GM21515 (cell line): ENCODE data around the gene FGFR1OP2.
"Not testable (repeated sequence)": the region's sequence is repeated elsewhere in the genome, so short reads cannot be mapped to it uniquely, and the experiment has no call there.

ENCODE experiments used
- ATAC-seq: cut with Tn5 transposase; IDR thresholded peaks from one replicate; pipeline ENCODE4 v1.9.1; 2021; ENCODE audit not compliant: unreplicated experiment

Gene FGFR1OP2

GRCh38 chr12:26937863-26938700 is at the start of gene FGFR1OP2, which contains the start of gene INTS13:
TSS of gene FGFR1OP2 (plus strand) at chr12:26938470. CDS start at chr12:26954159, 15,689 bp downstream.
TSS of gene INTS13 (minus strand) at chr12:26937981. CDS start at chr12:26936803, 1,178 bp downstream.
- peak; percentile 83 for ATAC-seq

GRCh38 chr12:26890784-26891183 is 47.5 kb upstream of the FGFR1OP2 start:
- no peak for ATAC-seq

GRCh38 chr12:26891704-26892103 is 46.6 kb upstream of the FGFR1OP2 start:
- ATAC-seq, result no peak

- ATAC-seq, result no peak
These were observed 42.6 kb upstream of the FGFR1OP2 start for GRCh38 chr12:26895672-26896071.

GRCh38 chr12:26896913-26897312 is 41.4 kb upstream of the FGFR1OP2 start:
- no peak for ATAC-seq

- ATAC-seq, result not testable (repeated sequence)
These were observed 34.9 kb upstream of the FGFR1OP2 start for GRCh38 chr12:26903396-26903795.

GRCh38 chr12:26906024-26906423 is 32.2 kb upstream of the FGFR1OP2 start:
- no peak for ATAC-seq

GRCh38 chr12:26906704-26907103 is 31.6 kb upstream of the FGFR1OP2 start:
- ATAC-seq, result no peak

GRCh38 chr12:26918321-26919215 is 19.7 kb upstream of the FGFR1OP2 start:
- no peak for ATAC-seq

GRCh38 chr12:26919216-26919555 is 19.1 kb upstream of the FGFR1OP2 start:
- no peak for ATAC-seq

- no peak for ATAC-seq
These were observed 16.4 kb upstream of the FGFR1OP2 start for GRCh38 chr12:26921886-26922285.

- ATAC-seq, result no peak
These were observed 9.6 kb upstream of the FGFR1OP2 start for GRCh38 chr12:26928661-26929060.

GRCh38 chr12:26929590-26929989 is 8.7 kb upstream of the FGFR1OP2 start:
- no peak for ATAC-seq

GRCh38 chr12:26935636-26936378 is 2.5 kb upstream of the FGFR1OP2 start:
- ATAC-seq, result no peak

GRCh38 chr12:26936559-26937442 is 1.5 kb upstream of the FGFR1OP2 start:
- no peak for ATAC-seq

- ATAC-seq, result no peak
These were observed 817 bp upstream of the FGFR1OP2 start for GRCh38 chr12:26937443-26937862.

GRCh38 chr12:26938701-26939062 is 412 bp downstream of the FGFR1OP2 start:
- peak; percentile 15 for ATAC-seq

GRCh38 chr12:26939192-26939832 is 1.0 kb downstream of the FGFR1OP2 start:
- no peak for ATAC-seq

- ATAC-seq, result no peak
These were observed 1.7 kb downstream of the FGFR1OP2 start for GRCh38 chr12:26939953-26940352.
